ENCODE data around the gene ERI3. TPM values are rescaled to one million over a fixed set of nuclear protein-coding genes. Genes with fewer than 3 reads are reported as not detected.

ERI3 gene
- total and polyA plus RNA-seq, 9 of the 15 experiments (the other 6 are each of a cell fraction or from before 2014, with no cell fraction given), result 47.8 to 93.4 (median 67.2) TPM

DNA sequence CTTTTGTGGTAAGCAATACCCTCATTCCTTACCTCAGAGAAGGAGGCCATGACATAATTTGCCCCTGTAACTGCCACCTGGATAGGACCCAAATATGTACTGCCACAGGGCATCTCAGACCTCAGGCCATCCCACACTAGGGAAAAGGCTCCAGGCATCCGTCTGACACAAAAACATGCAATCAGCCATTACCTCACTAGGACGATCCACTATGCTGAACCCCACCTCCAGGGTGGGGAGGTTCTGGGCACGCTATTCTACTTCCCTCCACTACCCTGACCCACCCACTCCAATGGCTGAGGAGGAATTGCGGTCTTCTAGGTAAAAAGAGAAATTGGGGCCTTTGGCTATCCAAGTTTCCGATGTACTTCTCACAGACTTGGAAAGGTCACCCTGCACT lies 53.6 kb downstream of the ERI3 start (continued):
- no peak for TF ChIP-seq ZNF197 (CRISPR knock-in tag; IDR thresholded peaks at IDR 0.05; ENCODE audit: low read depth)
- TF ChIP-seq, protein P1, sequence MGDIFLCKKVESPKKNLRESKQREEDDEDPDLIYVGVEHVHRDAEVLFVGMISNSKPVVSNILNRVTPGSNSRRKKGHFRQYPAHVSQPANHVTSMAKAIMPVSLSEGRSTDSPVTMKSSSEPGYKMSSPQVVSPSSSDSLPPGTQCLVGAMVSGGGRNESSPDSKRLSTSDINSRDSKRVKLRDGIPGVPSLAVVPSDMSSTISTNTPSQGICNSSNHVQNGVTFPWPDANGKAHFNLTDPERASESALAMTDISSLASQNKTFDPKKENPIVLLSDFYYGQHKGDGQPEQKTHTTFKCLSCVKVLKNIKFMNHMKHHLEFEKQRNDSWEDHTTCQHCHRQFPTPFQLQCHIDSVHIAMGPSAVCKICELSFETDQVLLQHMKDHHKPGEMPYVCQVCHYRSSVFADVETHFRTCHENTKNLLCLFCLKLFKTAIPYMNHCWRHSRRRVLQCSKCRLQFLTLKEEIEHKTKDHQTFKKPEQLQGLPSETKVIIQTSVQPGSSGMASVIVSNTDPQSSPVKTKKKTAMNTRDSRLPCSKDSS (IDR thresholded peaks at IDR 0.05; ENCODE audit: low read depth, partially characterized antibody), result no peak
- TF ChIP-seq ZNF175 (CRISPR knock-in tag; IDR thresholded peaks at IDR 0.05; ENCODE audit: low read depth), result no peak
- no peak for TF ChIP-seq RCOR1 (IDR thresholded peaks at IDR 0.05; ENCODE audit: borderline replicate concordance in 1 of 2, low read depth in 2 of 2, low read length in 2 of 2)
- no peak for TF ChIP-seq ZNF696 (CRISPR knock-in tag; conservative IDR thresholded peaks at IDR 0.05)
- TF ChIP-seq CBX2 (IDR thresholded peaks at IDR 0.05; ENCODE audit: insufficient read depth, low read length, poor library complexity, severe bottlenecking), result no peak
- no peak for TF ChIP-seq ZNF324 (CRISPR knock-in tag; IDR thresholded peaks at IDR 0.05)
- no peak for TF ChIP-seq MEF2A (IDR thresholded peaks at IDR 0.05; ENCODE audit: control insufficient read depth, low read depth, low read length)
- TF ChIP-seq, protein P2, sequence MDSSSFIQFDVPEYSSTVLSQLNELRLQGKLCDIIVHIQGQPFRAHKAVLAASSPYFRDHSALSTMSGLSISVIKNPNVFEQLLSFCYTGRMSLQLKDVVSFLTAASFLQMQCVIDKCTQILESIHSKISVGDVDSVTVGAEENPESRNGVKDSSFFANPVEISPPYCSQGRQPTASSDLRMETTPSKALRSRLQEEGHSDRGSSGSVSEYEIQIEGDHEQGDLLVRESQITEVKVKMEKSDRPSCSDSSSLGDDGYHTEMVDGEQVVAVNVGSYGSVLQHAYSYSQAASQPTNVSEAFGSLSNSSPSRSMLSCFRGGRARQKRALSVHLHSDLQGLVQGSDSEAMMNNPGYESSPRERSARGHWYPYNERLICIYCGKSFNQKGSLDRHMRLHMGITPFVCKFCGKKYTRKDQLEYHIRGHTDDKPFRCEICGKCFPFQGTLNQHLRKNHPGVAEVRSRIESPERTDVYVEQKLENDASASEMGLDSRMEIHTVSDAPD (CRISPR knock-in tag; IDR thresholded peaks at IDR 0.05), result no peak
